GM18505 (cell line): Measurements from ENCODE around the gene ANKLE2.

Source experiments
- ATAC-seq: cut with Tn5 transposase; IDR thresholded peaks from one replicate; pipeline ENCODE4 v1.9.1; 2021; ENCODE audit not compliant: unreplicated experiment
- POLR2A ChIP-seq: IDR thresholded peaks from 4 replicates; pipeline ENCODE4 v1.6.1; 2011; ENCODE audit warnings: borderline replicate concordance; ENCODE audit not compliant: insufficient read depth, insufficient read length; ENCODE audit errors: extremely low read depth

ANKLE2 gene

GRCh38 chr12:132727091-132727794, 34.4 kb downstream of the ANKLE2 start:
- no peak for ATAC-seq
- no peak for TF ChIP-seq POLR2A

- no peak for TF ChIP-seq POLR2A
- no peak for ATAC-seq
Observed at GRCh38 chr12:132726386-132726785, 35.2 kb downstream of the ANKLE2 start.

- ATAC-seq = no peak
Observed at GRCh38 chr12:132724506-132725241, 37.0 kb downstream of the ANKLE2 start.

GRCh38 chr12:132723764-132724140, 37.9 kb downstream of the ANKLE2 start:
- ATAC-seq = no peak
- no peak for TF ChIP-seq POLR2A

More at GRCh38 chr12:132724506-132725241, 37.0 kb downstream of the ANKLE2 start:
- no peak for TF ChIP-seq POLR2A

GRCh38 chr12:132723015-132723763, 38.4 kb downstream of the ANKLE2 start:
- ATAC-seq = no peak
- no peak for TF ChIP-seq POLR2A

- ATAC-seq = no peak
- no peak for TF ChIP-seq POLR2A
Observed at GRCh38 chr12:132720606-132721345, 40.9 kb downstream of the ANKLE2 start.

GRCh38 chr12:132719954-132720324, 41.7 kb downstream of the ANKLE2 start:
- no peak for ATAC-seq
- no peak for TF ChIP-seq POLR2A

GRCh38 chr12:132719141-132719953, 42.3 kb downstream of the ANKLE2 start:
- ATAC-seq = no peak
- TF ChIP-seq POLR2A = no peak

GRCh38 chr12:132718644-132719043, 43.0 kb downstream of the ANKLE2 start:
- TF ChIP-seq POLR2A = no peak
- ATAC-seq = no peak

- no peak for ATAC-seq
- TF ChIP-seq POLR2A = no peak
Observed at GRCh38 chr12:132717531-132718387, 43.9 kb downstream of the ANKLE2 start.

- no peak for TF ChIP-seq POLR2A
- ATAC-seq = no peak
Observed at GRCh38 chr12:132717011-132717410, 44.6 kb downstream of the ANKLE2 start.
